Measurements from ENCODE around the gene ATXN1.

- no peak for TF ChIP-seq CTCF (IDR thresholded peaks at IDR 0.05)
- no peak for TF ChIP-seq POLR2A (IDR thresholded peaks at IDR 0.05)
Measured at GRCh38 chr6:16696496-16696895, 64.8 kb downstream of the ATXN1 start.

Data from testis (tissue), 2 donors.